ENCODE measurements around the gene CDT1. TPM values are rescaled to one million over a fixed set of nuclear protein-coding genes. Genes with fewer than 3 reads are reported as not detected.

Gene CDT1
- total RNA-seq, 4 donors from 2014 or later = 0.31 to 2.5 (median 0.42) TPM; not detected in 1

- in situ Hi-C loops (cut with MboI; ENCODE audit: low sequenced_read_pairs in 4 of 4) = no loop called here
- Histone ChIP-seq H3K36me3 (peaks cover 0 to 6% of the 10 kb centered on the region in 2 donors), H3K27ac (no peak overlapping the region), H3K9me3 (no peaks in the 10 kb centered on the region), H3K4me1 (no peaks in the 10 kb centered on the region), H3K4me3 (no peak overlapping the region), H3K27me3 (no peaks in the 10 kb centered on the region)
- TF ChIP-seq, protein P1, sequence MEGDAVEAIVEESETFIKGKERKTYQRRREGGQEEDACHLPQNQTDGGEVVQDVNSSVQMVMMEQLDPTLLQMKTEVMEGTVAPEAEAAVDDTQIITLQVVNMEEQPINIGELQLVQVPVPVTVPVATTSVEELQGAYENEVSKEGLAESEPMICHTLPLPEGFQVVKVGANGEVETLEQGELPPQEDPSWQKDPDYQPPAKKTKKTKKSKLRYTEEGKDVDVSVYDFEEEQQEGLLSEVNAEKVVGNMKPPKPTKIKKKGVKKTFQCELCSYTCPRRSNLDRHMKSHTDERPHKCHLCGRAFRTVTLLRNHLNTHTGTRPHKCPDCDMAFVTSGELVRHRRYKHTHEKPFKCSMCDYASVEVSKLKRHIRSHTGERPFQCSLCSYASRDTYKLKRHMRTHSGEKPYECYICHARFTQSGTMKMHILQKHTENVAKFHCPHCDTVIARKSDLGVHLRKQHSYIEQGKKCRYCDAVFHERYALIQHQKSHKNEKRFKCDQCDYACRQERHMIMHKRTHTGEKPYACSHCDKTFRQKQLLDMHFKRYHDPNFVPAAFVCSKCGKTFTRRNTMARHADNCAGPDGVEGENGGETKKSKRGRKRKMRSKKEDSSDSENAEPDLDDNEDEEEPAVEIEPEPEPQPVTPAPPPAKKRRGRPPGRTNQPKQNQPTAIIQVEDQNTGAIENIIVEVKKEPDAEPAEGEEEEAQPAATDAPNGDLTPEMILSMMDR (IDR thresholded peaks at IDR 0.05 in 4 of 5, conservative IDR thresholded peaks at IDR 0.05 in 1 of 5) = no peak
- TF ChIP-seq POLR2A (IDR thresholded peaks at IDR 0.05) = no peak
- ATAC-seq (no peak), DNase-seq (no peak)
- intact Hi-C loops (cut with DNase I; ENCODE audit: low total_unique reads) = no loop called here
These were observed 45.0 kb downstream of the CDT1 start for GRCh38 chr16:88848557-88848956.

- Histone ChIP-seq H3K36me3 (peaks cover 0 to 6% of the 10 kb centered on the region in 2 donors), H3K27me3 (no peaks in the 10 kb centered on the region), H3K9me3 (no peaks in the 10 kb centered on the region), H3K4me3 (no peak overlapping the region), H3K27ac (no peak overlapping the region), H3K4me1 (peaks cover 0 to 1% of the 10 kb centered on the region in 2 donors)
- TF ChIP-seq, protein P1 (IDR thresholded peaks at IDR 0.05 in 4 of 5, conservative IDR thresholded peaks at IDR 0.05 in 1 of 5) = no peak
- no peak for TF ChIP-seq POLR2A (IDR thresholded peaks at IDR 0.05)
- intact Hi-C loops (cut with DNase I; ENCODE audit: low total_unique reads) = loop anchor here (10.0 kb wide), 2 partner anchors 54 to 146 kb away; partner anchors contain the start of genes CTU2 and RNF166
- in situ Hi-C loops (cut with MboI; ENCODE audit: low sequenced_read_pairs in 4 of 4) = loop anchor here in 1 of 4 donors (25.0 kb wide), 1 partner anchor 362 kb away; the partner anchor contains the start of genes SLC22A31 and ZNF778
- DNase-seq = no peak
- no peak for ATAC-seq
These were observed 47.1 kb downstream of the CDT1 start for GRCh38 chr16:88850531-88851199.

DNA sequence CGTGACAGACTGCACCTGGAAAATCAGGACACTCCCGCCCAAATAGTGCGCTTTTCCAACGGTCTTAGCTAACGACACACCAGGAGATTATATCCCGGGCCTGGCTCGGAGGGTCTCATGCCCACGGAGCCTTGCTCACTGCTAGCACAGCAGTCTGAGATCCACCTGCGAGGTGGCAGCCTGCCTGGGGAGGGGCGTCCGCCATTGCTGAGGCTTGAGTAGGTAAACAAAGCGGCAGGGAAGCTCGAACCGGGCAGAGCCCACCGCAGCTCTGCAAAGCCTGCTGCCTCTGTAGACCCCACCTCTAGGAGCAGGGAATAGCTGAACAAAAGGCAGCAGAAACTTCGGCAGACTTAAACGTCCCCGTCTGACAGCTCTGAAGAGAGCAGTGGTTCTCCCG lies 48.0 kb downstream of the CDT1 start:
- intact Hi-C loops (cut with DNase I; ENCODE audit: low total_unique reads) = loop anchor here (10.0 kb wide), 2 partner anchors 53 to 147 kb away; partner anchors contain the start of genes CTU2 and RNF166

GRCh38 chr16:88853325-88853941 lies 49.8 kb downstream of the CDT1 start:
- H3K4me3 ChIP-seq = no peak overlapping the region
- no peaks in the 10 kb centered on the region for H3K27me3 ChIP-seq
- DNase-seq (no peak), ATAC-seq (no peak)
- H3K36me3 ChIP-seq = peaks cover 0 to 6% of the 10 kb centered on the region in 2 donors
- peaks cover 15 to 17% of the 10 kb centered on the region in 2 donors for H3K4me1 ChIP-seq
- H3K27ac ChIP-seq = no peak overlapping the region
- in situ Hi-C loops (cut with MboI; ENCODE audit: low sequenced_read_pairs in 4 of 4) (loop anchor here in 1 of 4 donors (25.0 kb wide), 1 partner anchor 359 kb away; the partner anchor contains the start of genes SLC22A31 and ZNF778), intact Hi-C loops (cut with DNase I; ENCODE audit: low total_unique reads) (loop anchor here (10.0 kb wide), 2 partner anchors 51 to 149 kb away; partner anchors contain the start of genes CTU2 and RNF166)
- TF ChIP-seq POLR2A (IDR thresholded peaks at IDR 0.05) = no peak
- TF ChIP-seq, protein P1 (IDR thresholded peaks at IDR 0.05 in 4 of 5, conservative IDR thresholded peaks at IDR 0.05 in 1 of 5) = no peak
- no peaks in the 10 kb centered on the region for H3K9me3 ChIP-seq

More for the DNA sequence above, 48.0 kb downstream of the CDT1 start:
- H3K9me3 ChIP-seq = no peaks in the 10 kb centered on the region
- H3K4me1 ChIP-seq = peaks cover 7% of the 10 kb centered on the region in 2 donors
- in situ Hi-C loops (cut with MboI; ENCODE audit: low sequenced_read_pairs in 4 of 4) = loop anchor here in 1 of 4 donors (25.0 kb wide), 1 partner anchor 361 kb away; the partner anchor contains the start of genes SLC22A31 and ZNF778
- DNase-seq = no peak
- H3K36me3 ChIP-seq = peaks cover 0 to 6% of the 10 kb centered on the region in 2 donors
- H3K4me3 ChIP-seq = no peak overlapping the region
- no peak for ATAC-seq
- TF ChIP-seq POLR2A (IDR thresholded peaks at IDR 0.05) = no peak
- TF ChIP-seq, protein P1 (IDR thresholded peaks at IDR 0.05 in 4 of 5, conservative IDR thresholded peaks at IDR 0.05 in 1 of 5) = no peak
- H3K27ac ChIP-seq = no peak overlapping the region
- H3K27me3 ChIP-seq = no peaks in the 10 kb centered on the region
